Suprapubic skin (tissue), 4 donors: ENCODE data around the gene ADGRB3.

Source experiments
- EP300 ChIP-seq: sonication (generic); formaldehyde crosslinking; IDR thresholded peaks from one replicate; pipeline ENCODE4 v1.6.1; 2017; ENCODE audit warnings: antibody characterized with exemption
- POLR2A ChIP-seq, 2 donors: fragments of 450-650 bp; IDR thresholded peaks; one replicate each; pipeline ENCODE4 v1.6.1; 2017; ENCODE audit warnings: antibody characterized with exemption in 2 of 2, mild to moderate bottlenecking in 2 of 2, moderate library complexity in 2 of 2
- POLR2AphosphoS5 ChIP-seq, 3 donors: sonication (generic); formaldehyde crosslinking; IDR thresholded peaks; one replicate each; pipeline ENCODE4 v1.6.1; 2017; ENCODE audit warnings: antibody characterized with exemption in 3 of 3
- TF ChIP-seq, protein P1 (sequence below), 2 donors: fragments of 200-600 bp in 1 of 2; fragments of 450-650 bp in 1 of 2; sonication (generic) in 1 of 2; IDR thresholded peaks; one replicate each; pipeline ENCODE4 v1.5.1; 2016 to 2019; ENCODE audit warnings: antibody characterized with exemption in 2 of 2, mild to moderate bottlenecking in 1 of 2, moderate library complexity in 1 of 2

DNA sequence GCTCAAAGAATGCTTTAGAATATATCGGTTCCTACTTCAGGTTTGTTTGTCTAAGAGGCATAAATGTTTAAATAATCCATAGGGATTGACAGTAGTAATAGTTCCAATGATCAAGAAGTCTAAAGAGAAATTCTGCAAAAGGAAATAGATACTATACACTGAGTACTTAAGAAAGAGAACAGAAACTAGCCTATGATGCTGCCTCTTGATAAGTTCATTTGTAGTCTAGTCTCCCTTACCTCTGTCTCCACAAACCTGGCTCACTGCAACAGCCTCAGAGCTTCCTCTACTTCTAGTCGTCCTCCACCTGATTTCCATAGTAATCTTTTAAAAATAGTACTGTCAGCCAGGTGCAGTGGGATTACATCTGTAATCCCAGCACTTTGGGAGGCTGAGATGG lies 650.0 kb downstream of the ADGRB3 start:
- TF ChIP-seq POLR2A (IDR thresholded peaks at IDR 0.05) = no peak
- TF ChIP-seq, protein P1, sequence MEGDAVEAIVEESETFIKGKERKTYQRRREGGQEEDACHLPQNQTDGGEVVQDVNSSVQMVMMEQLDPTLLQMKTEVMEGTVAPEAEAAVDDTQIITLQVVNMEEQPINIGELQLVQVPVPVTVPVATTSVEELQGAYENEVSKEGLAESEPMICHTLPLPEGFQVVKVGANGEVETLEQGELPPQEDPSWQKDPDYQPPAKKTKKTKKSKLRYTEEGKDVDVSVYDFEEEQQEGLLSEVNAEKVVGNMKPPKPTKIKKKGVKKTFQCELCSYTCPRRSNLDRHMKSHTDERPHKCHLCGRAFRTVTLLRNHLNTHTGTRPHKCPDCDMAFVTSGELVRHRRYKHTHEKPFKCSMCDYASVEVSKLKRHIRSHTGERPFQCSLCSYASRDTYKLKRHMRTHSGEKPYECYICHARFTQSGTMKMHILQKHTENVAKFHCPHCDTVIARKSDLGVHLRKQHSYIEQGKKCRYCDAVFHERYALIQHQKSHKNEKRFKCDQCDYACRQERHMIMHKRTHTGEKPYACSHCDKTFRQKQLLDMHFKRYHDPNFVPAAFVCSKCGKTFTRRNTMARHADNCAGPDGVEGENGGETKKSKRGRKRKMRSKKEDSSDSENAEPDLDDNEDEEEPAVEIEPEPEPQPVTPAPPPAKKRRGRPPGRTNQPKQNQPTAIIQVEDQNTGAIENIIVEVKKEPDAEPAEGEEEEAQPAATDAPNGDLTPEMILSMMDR (IDR thresholded peaks at IDR 0.05) = no peak
- TF ChIP-seq POLR2AphosphoS5 (IDR thresholded peaks at IDR 0.05) = no peak
- no peak for TF ChIP-seq EP300
